K562 (cell line): ENCODE data around the gene RUFY2. TPM values are rescaled to one million over a fixed set of nuclear protein-coding genes. Genes with fewer than 3 reads are reported as not detected.

ENCODE experiments used
- CREBBP ChIP-seq: IDR thresholded peaks from one replicate; pipeline ENCODE4 v1.6.1; 2012; ENCODE audit warnings: low read depth, mild to moderate bottlenecking, control low read depth, inconsistent platforms, low read length
- FOXA1 ChIP-seq: fragments of 450-650 bp; IDR thresholded peaks from 2 replicates; pipeline ENCODE4 v1.6.1; 2016; ENCODE audit warnings: mild to moderate bottlenecking, borderline replicate concordance
- IRF2 ChIP-seq: sonication (generic); formaldehyde crosslinking; IDR thresholded peaks from 2 replicates; pipeline ENCODE4 v1.8.1; 2022; ENCODE audit warnings: mild to moderate bottlenecking, missing genetic modification reagents
- MECOM ChIP-seq: fragments of 250-450 bp; sonication (Bioruptor Pico); IDR thresholded peaks from 2 replicates; pipeline ENCODE4 v1.8.0; 2022; ENCODE audit warnings: inconsistent platforms
- NCOA1 ChIP-seq: fragments of 450-650 bp; IDR thresholded peaks from 2 replicates; pipeline ENCODE4 v1.6.1; 2016; ENCODE audit warnings: low read depth
- NFYB ChIP-seq: IDR thresholded peaks from 2 replicates; pipeline ENCODE4 v1.6.1; 2011; ENCODE audit warnings: mild to moderate bottlenecking, moderate library complexity; ENCODE audit not compliant: insufficient read length; ENCODE audit errors: extremely low read depth
- PHF8 ChIP-seq: fragments of 200-600 bp; sonication (generic); IDR thresholded peaks from 2 replicates; pipeline ENCODE4 v1.6.1; 2012; ENCODE audit warnings: mixed run types, mild to moderate bottlenecking, inconsistent platforms, low read length, moderate library complexity, borderline replicate concordance
- PHTF2 ChIP-seq: fragments of 250-450 bp; sonication (Bioruptor Pico); IDR thresholded peaks from 2 replicates; pipeline ENCODE4 v1.5.0; 2021; ENCODE audit warnings: mild to moderate bottlenecking
- SMC3 ChIP-seq: conservative IDR thresholded peaks from 2 replicates; pipeline ENCODE4 v1.6.1; 2011; ENCODE audit warnings: low read depth, low read length, improper control_type of control experiment; ENCODE audit not compliant: insufficient read depth
- ZBTB17 ChIP-seq: fragments of 450-650 bp; formaldehyde crosslinking; IDR thresholded peaks from 2 replicates; pipeline ENCODE4 v1.4.0; 2020; ENCODE audit warnings: mild to moderate bottlenecking
- ZSCAN29 ChIP-seq: fragments of 450-650 bp; IDR thresholded peaks from 2 replicates; pipeline ENCODE4 v1.6.1; 2017
- polyA plus RNA-seq, 8 experiments: library from polyadenylated mRNA; depleted of rRNA in 4 of 8; stranded (reverse) in 5 of 8; unstranded in 3 of 8; fragments of >200 nt; fragmentation: Nextera tagmentation in 2 of 8; fragmentation: Illumina TruSeq in 1 of 8; extraction: Ambion mirVana in 2 of 8; extraction: Trizol in 1 of 8; gene quantifications; 2 replicates each; pipeline versions ENCODE4 v1.2.1 to v1.2.3, GENCODE V29; 2011 to 2014; ENCODE audit warnings: inconsistent platforms in 1 of 8, missing spikeins in 1 of 8
- total RNA-seq, 7 experiments: library from RNA; depleted of rRNA in 6 of 7; stranded (reverse); fragments of >200 nt in 6 of 7; fragmentation: Illumina TruSeq in 2 of 7; extraction: Trizol in 2 of 7; gene quantifications; 2 replicates each; pipeline versions ENCODE4 v1.2.1 to v1.2.3, GENCODE V29; 2011 to 2021; ENCODE audit warnings: low replicate concordance in 1 of 7
- TF ChIP-seq, protein P1 (sequence below): fragments of 450-650 bp; formaldehyde crosslinking; IDR thresholded peaks from 2 replicates; pipeline ENCODE4 v1.4.0; 2022; ENCODE audit warnings: missing genetic modification characterization
- TF ChIP-seq, protein P2 (sequence below): sonication (generic); IDR thresholded peaks from 2 replicates; pipeline ENCODE4 v1.6.1; 2016
- TF ChIP-seq, protein P3 (sequence below), 2 experiments: fragments of 450-650 bp; IDR thresholded peaks; 2 replicates each; pipeline ENCODE4 v1.6.1; 2018; ENCODE audit warnings: mild to moderate bottlenecking in 2 of 2, low read depth in 1 of 2; ENCODE audit not compliant: partially characterized antibody in 2 of 2
- TF ChIP-seq, protein P4 (sequence below): fragments of 450-650 bp; conservative IDR thresholded peaks from 2 replicates; pipeline ENCODE4 v1.6.1; 2016; ENCODE audit warnings: missing genetic modification characterization, low read depth, mild to moderate bottlenecking, missing compliant biosample characterization, moderate library complexity
- TF ChIP-seq, protein P5 (sequence below): sonication (generic); formaldehyde crosslinking; IDR thresholded peaks from 2 replicates; pipeline ENCODE4 v1.8.0; 2022; ENCODE audit warnings: mild to moderate bottlenecking, missing genetic modification reagents, borderline replicate concordance
- TF ChIP-seq, protein P6 (sequence below): sonication (generic); formaldehyde crosslinking; IDR thresholded peaks from 2 replicates; pipeline ENCODE4 v1.9.0; 2022; ENCODE audit warnings: mild to moderate bottlenecking, missing genetic modification reagents

RUFY2 gene
- total and polyA plus RNA-seq, 9 of the 15 experiments (the other 6 are each of a cell fraction or from before 2014, with no cell fraction given) = 3.7 to 20.1 (median 12.6) TPM

DNA sequence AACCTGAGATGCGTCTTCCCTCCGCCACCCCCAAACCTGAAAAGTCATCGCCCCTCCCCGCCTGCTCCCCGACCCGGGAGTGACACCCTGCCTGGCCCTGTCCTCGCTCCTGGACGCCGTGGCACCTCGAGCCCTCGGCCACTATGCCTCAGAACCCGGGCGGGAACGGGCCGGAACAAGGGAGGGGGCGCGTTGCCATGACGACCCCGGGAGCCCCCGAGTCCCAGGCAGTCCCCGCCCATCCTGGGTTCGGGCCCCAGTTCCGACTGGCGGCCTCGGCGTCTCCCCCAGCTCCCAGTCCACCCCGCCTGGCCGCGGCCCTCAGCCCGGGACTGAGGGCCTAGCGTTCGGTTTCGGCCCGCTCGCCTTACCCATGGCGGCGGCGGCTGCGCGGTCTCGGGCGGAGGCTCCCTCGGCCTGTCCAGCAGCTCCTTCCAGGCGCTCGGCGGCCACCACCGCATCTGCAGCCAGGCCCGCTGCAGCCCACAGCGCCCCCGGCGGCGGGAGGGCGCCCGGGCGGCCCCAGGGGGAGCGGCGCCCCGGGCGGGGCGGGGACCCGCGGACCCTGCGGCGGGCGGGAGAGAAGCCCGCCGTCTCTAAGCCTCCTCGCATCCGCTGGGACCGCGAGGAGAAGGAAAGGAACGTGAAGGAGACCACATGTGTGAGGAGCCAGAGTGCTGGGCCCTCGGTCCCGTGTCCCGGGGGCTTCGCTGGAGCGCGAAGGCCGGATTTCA, at the start of gene RUFY2 (continued):
- TF ChIP-seq SMC3 = no peak
- TF ChIP-seq CREBBP = no peak
- no peak; the same call in 1 of the 2 replicates for TF ChIP-seq ZSCAN29
- TF ChIP-seq PHTF2 (CRISPR knock-in tag) = no peak
- TF ChIP-seq, protein P1, sequence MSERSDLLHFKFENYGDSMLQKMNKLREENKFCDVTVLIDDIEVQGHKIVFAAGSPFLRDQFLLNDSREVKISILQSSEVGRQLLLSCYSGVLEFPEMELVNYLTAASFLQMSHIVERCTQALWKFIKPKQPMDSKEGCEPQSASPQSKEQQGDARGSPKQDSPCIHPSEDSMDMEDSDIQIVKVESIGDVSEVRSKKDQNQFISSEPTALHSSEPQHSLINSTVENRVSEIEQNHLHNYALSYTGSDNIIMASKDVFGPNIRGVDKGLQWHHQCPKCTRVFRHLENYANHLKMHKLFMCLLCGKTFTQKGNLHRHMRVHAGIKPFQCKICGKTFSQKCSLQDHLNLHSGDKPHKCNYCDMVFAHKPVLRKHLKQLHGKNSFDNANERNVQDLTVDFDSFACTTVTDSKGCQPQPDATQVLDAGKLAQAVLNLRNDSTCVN = no peak
- TF ChIP-seq, protein P2, sequence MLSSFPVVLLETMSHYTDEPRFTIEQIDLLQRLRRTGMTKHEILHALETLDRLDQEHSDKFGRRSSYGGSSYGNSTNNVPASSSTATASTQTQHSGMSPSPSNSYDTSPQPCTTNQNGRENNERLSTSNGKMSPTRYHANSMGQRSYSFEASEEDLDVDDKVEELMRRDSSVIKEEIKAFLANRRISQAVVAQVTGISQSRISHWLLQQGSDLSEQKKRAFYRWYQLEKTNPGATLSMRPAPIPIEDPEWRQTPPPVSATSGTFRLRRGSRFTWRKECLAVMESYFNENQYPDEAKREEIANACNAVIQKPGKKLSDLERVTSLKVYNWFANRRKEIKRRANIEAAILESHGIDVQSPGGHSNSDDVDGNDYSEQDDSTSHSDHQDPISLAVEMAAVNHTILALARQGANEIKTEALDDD = no peak
- TF ChIP-seq FOXA1 = no peak
- TF ChIP-seq IRF2 = no peak
- TF ChIP-seq, protein P3, sequence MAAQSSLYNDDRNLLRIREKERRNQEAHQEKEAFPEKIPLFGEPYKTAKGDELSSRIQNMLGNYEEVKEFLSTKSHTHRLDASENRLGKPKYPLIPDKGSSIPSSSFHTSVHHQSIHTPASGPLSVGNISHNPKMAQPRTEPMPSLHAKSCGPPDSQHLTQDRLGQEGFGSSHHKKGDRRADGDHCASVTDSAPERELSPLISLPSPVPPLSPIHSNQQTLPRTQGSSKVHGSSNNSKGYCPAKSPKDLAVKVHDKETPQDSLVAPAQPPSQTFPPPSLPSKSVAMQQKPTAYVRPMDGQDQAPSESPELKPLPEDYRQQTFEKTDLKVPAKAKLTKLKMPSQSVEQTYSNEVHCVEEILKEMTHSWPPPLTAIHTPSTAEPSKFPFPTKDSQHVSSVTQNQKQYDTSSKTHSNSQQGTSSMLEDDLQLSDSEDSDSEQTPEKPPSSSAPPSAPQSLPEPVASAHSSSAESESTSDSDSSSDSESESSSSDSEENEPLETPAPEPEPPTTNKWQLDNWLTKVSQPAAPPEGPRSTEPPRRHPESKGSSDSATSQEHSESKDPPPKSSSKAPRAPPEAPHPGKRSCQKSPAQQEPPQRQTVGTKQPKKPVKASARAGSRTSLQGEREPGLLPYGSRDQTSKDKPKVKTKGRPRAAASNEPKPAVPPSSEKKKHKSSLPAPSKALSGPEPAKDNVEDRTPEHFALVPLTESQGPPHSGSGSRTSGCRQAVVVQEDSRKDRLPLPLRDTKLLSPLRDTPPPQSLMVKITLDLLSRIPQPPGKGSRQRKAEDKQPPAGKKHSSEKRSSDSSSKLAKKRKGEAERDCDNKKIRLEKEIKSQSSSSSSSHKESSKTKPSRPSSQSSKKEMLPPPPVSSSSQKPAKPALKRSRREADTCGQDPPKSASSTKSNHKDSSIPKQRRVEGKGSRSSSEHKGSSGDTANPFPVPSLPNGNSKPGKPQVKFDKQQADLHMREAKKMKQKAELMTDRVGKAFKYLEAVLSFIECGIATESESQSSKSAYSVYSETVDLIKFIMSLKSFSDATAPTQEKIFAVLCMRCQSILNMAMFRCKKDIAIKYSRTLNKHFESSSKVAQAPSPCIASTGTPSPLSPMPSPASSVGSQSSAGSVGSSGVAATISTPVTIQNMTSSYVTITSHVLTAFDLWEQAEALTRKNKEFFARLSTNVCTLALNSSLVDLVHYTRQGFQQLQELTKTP (IDR thresholded peaks at IDR 0.05; ENCODE audit: low read depth in 1 of 2, partially characterized antibody in 2 of 2) = no peak
- no peak for TF ChIP-seq NFYB
- TF ChIP-seq, protein P4, sequence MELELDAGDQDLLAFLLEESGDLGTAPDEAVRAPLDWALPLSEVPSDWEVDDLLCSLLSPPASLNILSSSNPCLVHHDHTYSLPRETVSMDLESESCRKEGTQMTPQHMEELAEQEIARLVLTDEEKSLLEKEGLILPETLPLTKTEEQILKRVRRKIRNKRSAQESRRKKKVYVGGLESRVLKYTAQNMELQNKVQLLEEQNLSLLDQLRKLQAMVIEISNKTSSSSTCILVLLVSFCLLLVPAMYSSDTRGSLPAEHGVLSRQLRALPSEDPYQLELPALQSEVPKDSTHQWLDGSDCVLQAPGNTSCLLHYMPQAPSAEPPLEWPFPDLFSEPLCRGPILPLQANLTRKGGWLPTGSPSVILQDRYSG (tag) = no peak
- TF ChIP-seq NCOA1 = no peak; the same call in 1 of the 2 replicates
- TF ChIP-seq, protein P5, sequence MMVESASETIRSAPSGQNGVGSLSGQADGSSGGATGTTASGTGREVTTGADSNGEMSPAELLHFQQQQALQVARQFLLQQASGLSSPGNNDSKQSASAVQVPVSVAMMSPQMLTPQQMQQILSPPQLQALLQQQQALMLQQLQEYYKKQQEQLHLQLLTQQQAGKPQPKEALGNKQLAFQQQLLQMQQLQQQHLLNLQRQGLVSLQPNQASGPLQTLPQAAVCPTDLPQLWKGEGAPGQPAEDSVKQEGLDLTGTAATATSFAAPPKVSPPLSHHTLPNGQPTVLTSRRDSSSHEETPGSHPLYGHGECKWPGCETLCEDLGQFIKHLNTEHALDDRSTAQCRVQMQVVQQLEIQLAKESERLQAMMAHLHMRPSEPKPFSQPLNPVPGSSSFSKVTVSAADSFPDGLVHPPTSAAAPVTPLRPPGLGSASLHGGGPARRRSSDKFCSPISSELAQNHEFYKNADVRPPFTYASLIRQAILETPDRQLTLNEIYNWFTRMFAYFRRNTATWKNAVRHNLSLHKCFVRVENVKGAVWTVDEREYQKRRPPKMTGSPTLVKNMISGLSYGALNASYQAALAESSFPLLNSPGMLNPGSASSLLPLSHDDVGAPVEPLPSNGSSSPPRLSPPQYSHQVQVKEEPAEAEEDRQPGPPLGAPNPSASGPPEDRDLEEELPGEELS (CRISPR knock-in tag) = 0 out of 2 replicates have a peak, but pooled peaks have one; percentile 76
- TF ChIP-seq ZBTB17 (CRISPR knock-in tag) = peak; percentile 71; the same call in 1 of the 2 replicates
- peak; percentile 98 for TF ChIP-seq PHF8
- no peak for TF ChIP-seq MECOM (CRISPR knock-in tag)
- TF ChIP-seq, protein P6, sequence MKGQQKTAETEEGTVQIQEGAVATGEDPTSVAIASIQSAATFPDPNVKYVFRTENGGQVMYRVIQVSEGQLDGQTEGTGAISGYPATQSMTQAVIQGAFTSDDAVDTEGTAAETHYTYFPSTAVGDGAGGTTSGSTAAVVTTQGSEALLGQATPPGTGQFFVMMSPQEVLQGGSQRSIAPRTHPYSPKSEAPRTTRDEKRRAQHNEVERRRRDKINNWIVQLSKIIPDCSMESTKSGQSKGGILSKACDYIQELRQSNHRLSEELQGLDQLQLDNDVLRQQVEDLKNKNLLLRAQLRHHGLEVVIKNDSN (CRISPR knock-in tag) = no peak
